Endothelial cell (in vitro differentiated cells): ENCODE results near the gene MED17. TPM values are rescaled to one million over a fixed set of nuclear protein-coding genes. Genes with fewer than 3 reads are reported as not detected.
A peak's percentile ranks its signal among the peaks of the same experiment; 100 is the strongest.

Experiments used
- DNase-seq: peaks from one replicate; pipeline ENCODE4 v3.0.0; 2021; ENCODE audit warnings: low spot score
- H3K27ac Mint-ChIP-seq: one replicate; pipeline ENCODE4 v1.8.0; 2021; ENCODE audit warnings: mixed read lengths, inconsistent platforms; ENCODE audit not compliant: unreplicated experiment
- H3K27me3 Mint-ChIP-seq: one replicate; pipeline ENCODE4 v1.8.0; 2021; ENCODE audit warnings: mild to moderate bottlenecking, moderate library complexity, mixed read lengths, inconsistent platforms; ENCODE audit not compliant: unreplicated experiment
- H3K36me3 Mint-ChIP-seq: one replicate; pipeline ENCODE4 v1.8.0; 2021; ENCODE audit warnings: mild to moderate bottlenecking, low read depth, mixed read lengths, inconsistent platforms; ENCODE audit not compliant: unreplicated experiment
- H3K4me1 Mint-ChIP-seq: one replicate; pipeline ENCODE4 v1.8.0; 2021; ENCODE audit warnings: mild to moderate bottlenecking, mixed read lengths, inconsistent platforms; ENCODE audit not compliant: unreplicated experiment
- H3K4me3 Mint-ChIP-seq: one replicate; pipeline ENCODE4 v1.8.0; 2021; ENCODE audit warnings: mild to moderate bottlenecking, mixed read lengths, inconsistent platforms; ENCODE audit not compliant: unreplicated experiment
- H3K9me3 Mint-ChIP-seq: one replicate; pipeline ENCODE4 v1.8.0; 2021; ENCODE audit warnings: mixed read lengths, inconsistent platforms; ENCODE audit not compliant: unreplicated experiment
- long read RNA-seq: library from polyadenylated mRNA; unstranded; transcript quantifications from one replicate; pipeline ENCODE4 v2.0.0, GENCODE V29; 2020; ENCODE audit not compliant: unreplicated experiment
- total RNA-seq: library from RNA; stranded (reverse); fragmentation: NEBNext Ultra II Directional; extraction: Animal tissue kit (Norgen Biotek cat#: 25700); gene quantifications from one replicate; pipeline ENCODE4 v1.2.1, GENCODE V29; 2021; ENCODE audit not compliant: unreplicated experiment
- TF ChIP-seq, protein P1 (sequence below): fragments of 200-600 bp; sonication (generic); IDR thresholded peaks from one replicate; pipeline ENCODE4 v1.5.0; 2021; ENCODE audit warnings: antibody characterized with exemption; ENCODE audit not compliant: unreplicated experiment

Gene MED17, protein sequence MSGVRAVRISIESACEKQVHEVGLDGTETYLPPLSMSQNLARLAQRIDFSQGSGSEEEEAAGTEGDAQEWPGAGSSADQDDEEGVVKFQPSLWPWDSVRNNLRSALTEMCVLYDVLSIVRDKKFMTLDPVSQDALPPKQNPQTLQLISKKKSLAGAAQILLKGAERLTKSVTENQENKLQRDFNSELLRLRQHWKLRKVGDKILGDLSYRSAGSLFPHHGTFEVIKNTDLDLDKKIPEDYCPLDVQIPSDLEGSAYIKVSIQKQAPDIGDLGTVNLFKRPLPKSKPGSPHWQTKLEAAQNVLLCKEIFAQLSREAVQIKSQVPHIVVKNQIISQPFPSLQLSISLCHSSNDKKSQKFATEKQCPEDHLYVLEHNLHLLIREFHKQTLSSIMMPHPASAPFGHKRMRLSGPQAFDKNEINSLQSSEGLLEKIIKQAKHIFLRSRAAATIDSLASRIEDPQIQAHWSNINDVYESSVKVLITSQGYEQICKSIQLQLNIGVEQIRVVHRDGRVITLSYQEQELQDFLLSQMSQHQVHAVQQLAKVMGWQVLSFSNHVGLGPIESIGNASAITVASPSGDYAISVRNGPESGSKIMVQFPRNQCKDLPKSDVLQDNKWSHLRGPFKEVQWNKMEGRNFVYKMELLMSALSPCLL
- 38.7 TPM for total RNA-seq
- long read RNA-seq, full-length matches to known transcripts = 23 of 23 reads
- long read RNA-seq, partial matches to known transcripts = 0 of 23 reads
- long read RNA-seq, other reads (novel, unspliced or antisense) = 0 of 23 reads

DNA sequence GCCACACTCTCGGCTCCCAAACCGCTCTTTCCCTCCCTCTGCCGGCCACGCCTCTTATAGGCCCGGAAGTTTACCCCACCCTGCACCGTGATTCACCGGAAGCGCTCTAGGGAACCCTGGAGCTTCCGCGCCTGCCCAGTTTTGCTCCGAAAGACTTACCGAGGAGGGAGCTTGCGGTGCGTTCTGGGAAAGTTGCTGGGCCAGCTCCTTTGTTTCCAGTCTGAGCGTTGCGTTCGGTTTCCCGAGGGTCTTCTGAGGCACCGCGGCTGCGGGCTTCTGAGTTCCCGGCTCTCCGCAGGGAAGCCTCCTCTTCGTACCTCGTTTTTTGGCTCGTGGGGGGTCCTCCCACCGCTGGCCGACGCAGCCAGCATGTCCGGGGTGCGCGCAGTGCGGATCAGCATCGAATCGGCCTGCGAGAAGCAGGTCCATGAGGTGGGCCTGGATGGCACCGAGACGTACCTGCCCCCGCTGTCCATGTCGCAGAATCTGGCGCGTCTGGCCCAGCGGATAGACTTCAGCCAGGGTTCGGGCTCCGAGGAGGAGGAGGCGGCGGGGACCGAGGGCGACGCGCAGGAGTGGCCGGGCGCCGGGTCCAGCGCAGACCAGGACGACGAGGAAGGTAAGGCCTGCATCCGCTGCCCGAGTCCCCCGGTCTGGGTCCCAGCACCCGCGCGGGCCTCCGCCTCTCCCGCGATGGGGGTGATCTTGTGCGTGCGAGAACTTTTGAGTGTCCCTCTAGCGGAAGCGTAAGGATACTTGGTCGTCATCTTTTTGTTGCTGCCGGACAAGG lies at the start of gene MED17:
TSS of gene MED17 (plus strand) at position 138 of the 790 bp plus-strand sequence. CDS start at position 370, 232 bp downstream.
- Mint-ChIP-seq H3K36me3 (peaks cover 17% of the 10 kb centered on the region), H3K9me3 (no peaks in the 10 kb centered on the region), H3K4me1 (peaks cover 25% of the 10 kb centered on the region), H3K27ac (peak within 1 kb of the TSS; percentile 95), H3K4me3 (peak within 1 kb of the TSS; percentile 96), H3K27me3 (no peaks in the 10 kb centered on the region)
- peak; percentile 83 for DNase-seq
- TF ChIP-seq, protein P1, sequence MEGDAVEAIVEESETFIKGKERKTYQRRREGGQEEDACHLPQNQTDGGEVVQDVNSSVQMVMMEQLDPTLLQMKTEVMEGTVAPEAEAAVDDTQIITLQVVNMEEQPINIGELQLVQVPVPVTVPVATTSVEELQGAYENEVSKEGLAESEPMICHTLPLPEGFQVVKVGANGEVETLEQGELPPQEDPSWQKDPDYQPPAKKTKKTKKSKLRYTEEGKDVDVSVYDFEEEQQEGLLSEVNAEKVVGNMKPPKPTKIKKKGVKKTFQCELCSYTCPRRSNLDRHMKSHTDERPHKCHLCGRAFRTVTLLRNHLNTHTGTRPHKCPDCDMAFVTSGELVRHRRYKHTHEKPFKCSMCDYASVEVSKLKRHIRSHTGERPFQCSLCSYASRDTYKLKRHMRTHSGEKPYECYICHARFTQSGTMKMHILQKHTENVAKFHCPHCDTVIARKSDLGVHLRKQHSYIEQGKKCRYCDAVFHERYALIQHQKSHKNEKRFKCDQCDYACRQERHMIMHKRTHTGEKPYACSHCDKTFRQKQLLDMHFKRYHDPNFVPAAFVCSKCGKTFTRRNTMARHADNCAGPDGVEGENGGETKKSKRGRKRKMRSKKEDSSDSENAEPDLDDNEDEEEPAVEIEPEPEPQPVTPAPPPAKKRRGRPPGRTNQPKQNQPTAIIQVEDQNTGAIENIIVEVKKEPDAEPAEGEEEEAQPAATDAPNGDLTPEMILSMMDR = peak; percentile 36

DNA sequence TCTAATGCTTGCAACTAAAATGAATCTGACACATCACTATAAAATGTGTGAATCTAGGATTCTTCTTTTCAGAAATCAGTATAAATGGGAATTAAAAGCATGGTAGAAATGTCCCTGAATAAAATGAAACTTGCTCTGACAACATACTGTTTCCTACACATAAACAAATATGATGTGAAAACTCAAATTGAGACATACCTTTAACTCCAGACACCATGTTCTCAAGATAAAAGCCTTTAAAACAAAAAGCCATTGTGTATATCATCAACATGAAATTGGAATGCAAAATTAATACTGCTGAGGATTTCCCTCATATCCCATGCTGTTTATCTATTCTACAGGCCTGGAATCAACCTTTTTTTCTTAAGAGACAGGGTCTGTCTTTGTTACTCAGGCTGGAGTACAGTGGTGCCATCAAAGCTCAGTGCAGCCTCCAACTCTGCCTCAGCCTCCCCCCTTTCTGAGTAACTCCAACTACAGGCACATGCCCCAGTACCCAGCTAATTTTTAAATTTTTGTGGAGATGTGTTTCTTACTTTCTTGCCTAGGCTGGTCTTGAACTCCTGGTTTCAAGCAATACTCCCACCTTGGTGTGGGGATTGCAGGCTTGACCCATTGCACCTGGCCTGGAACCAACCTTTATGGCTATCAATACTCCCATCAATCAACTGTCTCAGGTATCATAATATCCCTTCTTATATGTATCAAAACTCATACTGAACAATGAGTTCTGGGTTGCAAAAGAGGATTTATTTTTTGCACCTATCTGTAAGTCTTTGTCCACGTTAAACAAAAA lies 49.5 kb upstream of the MED17 start:
- Mint-ChIP-seq H3K27me3 (peaks cover under 1% of the 10 kb centered on the region), H3K27ac (no peak overlapping the region), H3K4me1 (peaks cover 34% of the 10 kb centered on the region), H3K4me3 (peak overlapping the region; percentile 25), H3K9me3 (no peaks in the 10 kb centered on the region), H3K36me3 (peaks cover 50% of the 10 kb centered on the region)
- no peak for DNase-seq
- TF ChIP-seq, protein P1 = no peak

DNA sequence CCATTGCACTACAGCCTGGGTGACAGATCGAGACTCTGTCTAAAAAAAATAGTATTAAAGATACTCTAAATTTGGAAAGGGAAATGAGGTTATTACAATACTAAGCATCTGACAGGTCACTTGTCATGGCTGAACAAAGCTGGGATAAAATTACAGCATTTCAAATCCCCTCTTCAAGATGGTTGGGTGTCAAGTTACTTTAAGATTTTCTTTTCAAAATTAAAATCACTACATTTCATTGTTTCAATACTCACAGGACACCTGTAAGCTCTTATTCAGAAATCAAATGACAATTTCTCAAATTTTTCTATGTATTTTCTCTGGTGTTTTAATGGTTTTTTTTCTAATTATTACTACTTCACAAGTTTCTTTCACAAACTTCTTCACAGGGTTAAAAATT lies 48.5 kb upstream of the MED17 start:
- Mint-ChIP-seq H3K27me3 (peaks cover 6% of the 10 kb centered on the region), H3K4me1 (peaks cover 37% of the 10 kb centered on the region), H3K9me3 (no peaks in the 10 kb centered on the region), H3K27ac (no peak overlapping the region), H3K4me3 (peak overlapping the region; percentile 60), H3K36me3 (peaks cover 51% of the 10 kb centered on the region)
- DNase-seq = no peak
- TF ChIP-seq, protein P1 = no peak

DNA sequence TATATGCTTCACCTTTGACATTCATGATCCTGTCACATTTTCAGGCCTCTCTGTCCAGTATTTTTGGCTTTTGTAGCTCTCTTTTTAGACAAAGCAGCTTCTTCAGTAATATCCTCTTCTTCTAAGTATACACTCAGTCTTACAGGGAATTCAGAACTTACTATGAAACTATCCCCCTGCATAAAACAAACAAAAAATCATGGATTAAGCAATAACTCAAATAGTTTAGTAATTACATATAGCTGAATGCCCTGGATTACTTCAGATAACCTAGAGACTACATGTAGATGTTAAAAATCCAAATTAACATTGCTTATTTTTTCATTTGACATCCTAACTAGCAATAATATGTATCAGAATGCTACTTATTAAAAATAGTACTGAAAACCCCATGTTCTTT lies 48.0 kb upstream of the MED17 start:
- peaks cover 38% of the 10 kb centered on the region for H3K4me1 Mint-ChIP-seq
- peaks cover 11% of the 10 kb centered on the region for H3K27me3 Mint-ChIP-seq
- no peak overlapping the region for H3K27ac Mint-ChIP-seq
- peaks cover 54% of the 10 kb centered on the region for H3K36me3 Mint-ChIP-seq
- TF ChIP-seq, protein P1 = no peak
- no peaks in the 10 kb centered on the region for H3K9me3 Mint-ChIP-seq
- H3K4me3 Mint-ChIP-seq = peak overlapping the region; percentile 60
- no peak for DNase-seq
